Adipocyte (in vitro differentiated cells): Measurements from ENCODE around the gene TDRD7.

Experiments used
- DNase-seq: peaks from one replicate; pipeline ENCODE4 v3.0.0-alpha.2; 2015; ENCODE audit warnings: low read depth
- H3K27me3 ChIP-seq: replicated peaks from 2 replicates; pipeline ENCODE4 v1.7.0; 2013; ENCODE audit warnings: mild to moderate bottlenecking, low read length, moderate library complexity; ENCODE audit not compliant: control insufficient read depth, insufficient read depth
- H3K36me3 ChIP-seq: 2 replicates; pipeline ENCODE4 v1.7.0; 2013; ENCODE audit warnings: low read length, mild to moderate bottlenecking, moderate library complexity; ENCODE audit not compliant: control insufficient read depth, insufficient read depth, severe bottlenecking
- H3K4me1 ChIP-seq: 2 replicates; pipeline ENCODE4 v1.7.0; 2013; ENCODE audit warnings: mild to moderate bottlenecking, low read length, moderate library complexity; ENCODE audit not compliant: control insufficient read depth, insufficient read depth
- H3K4me3 ChIP-seq: 2 replicates; pipeline ENCODE4 v1.7.0; 2013; ENCODE audit warnings: mild to moderate bottlenecking, low read length, moderate library complexity
- H3K9ac ChIP-seq: 2 replicates; pipeline ENCODE4 v1.7.0; 2013; ENCODE audit warnings: mild to moderate bottlenecking, low read length, moderate library complexity
- H3K9me3 ChIP-seq: 2 replicates; pipeline ENCODE4 v1.7.0; 2013; ENCODE audit warnings: mild to moderate bottlenecking, low read length, moderate library complexity; ENCODE audit not compliant: control insufficient read depth

Gene TDRD7

GRCh38 chr9:97524424-97524823 lies 112.5 kb downstream of the TDRD7 start:
- H3K4me3 ChIP-seq, result no peak overlapping the region
- no peak for DNase-seq
- H3K9me3 ChIP-seq, result no peaks in the 10 kb centered on the region
- no peaks in the 10 kb centered on the region for H3K4me1 ChIP-seq
- H3K27me3 ChIP-seq, result no peaks in the 10 kb centered on the region
- H3K9ac ChIP-seq, result no peak overlapping the region
- H3K36me3 ChIP-seq, result no peaks in the 10 kb centered on the region

GRCh38 chr9:97525451-97525850 lies 113.6 kb downstream of the TDRD7 start:
- Histone ChIP-seq H3K9me3 (no peaks in the 10 kb centered on the region), H3K27me3 (no peaks in the 10 kb centered on the region), H3K9ac (no peak overlapping the region), H3K4me1 (peaks cover 3% of the 10 kb centered on the region), H3K36me3 (no peaks in the 10 kb centered on the region), H3K4me3 (no peak overlapping the region)
- DNase-seq, result peak; percentile 96

- no peaks in the 10 kb centered on the region for H3K27me3 ChIP-seq
- H3K4me3 ChIP-seq, result no peak overlapping the region
- H3K4me1 ChIP-seq, result peaks cover 3% of the 10 kb centered on the region
- H3K9ac ChIP-seq, result no peak overlapping the region
- no peaks in the 10 kb centered on the region for H3K9me3 ChIP-seq
- no peak for DNase-seq
- H3K36me3 ChIP-seq, result no peaks in the 10 kb centered on the region
Measured at GRCh38 chr9:97526895-97527575, 115.1 kb downstream of the TDRD7 start.

- no peaks in the 10 kb centered on the region for H3K36me3 ChIP-seq
- H3K9me3 ChIP-seq, result no peaks in the 10 kb centered on the region
- no peak for DNase-seq
- no peak overlapping the region for H3K9ac ChIP-seq
- no peak overlapping the region for H3K4me3 ChIP-seq
- H3K27me3 ChIP-seq, result no peaks in the 10 kb centered on the region
- H3K4me1 ChIP-seq, result peaks cover 3% of the 10 kb centered on the region
Measured at GRCh38 chr9:97527626-97528528, 116.0 kb downstream of the TDRD7 start.

GRCh38 chr9:97528529-97529230 lies 116.8 kb downstream of the TDRD7 start:
- Histone ChIP-seq H3K4me1 (peaks cover 3% of the 10 kb centered on the region), H3K27me3 (no peaks in the 10 kb centered on the region), H3K36me3 (no peaks in the 10 kb centered on the region), H3K4me3 (no peak overlapping the region), H3K9me3 (peaks cover 3% of the 10 kb centered on the region), H3K9ac (no peak overlapping the region)
- peak; percentile 7 for DNase-seq

- Histone ChIP-seq H3K36me3 (no peaks in the 10 kb centered on the region), H3K9ac (no peak overlapping the region)
Measured at GRCh38 chr9:97529363-97530076, 117.6 kb downstream of the TDRD7 start.

GRCh38 chr9:97531888-97532376 lies 120.0 kb downstream of the TDRD7 start:
- no peak overlapping the region for H3K9ac ChIP-seq
- DNase-seq, result no peak
- no peak overlapping the region for H3K4me3 ChIP-seq
- no peaks in the 10 kb centered on the region for H3K36me3 ChIP-seq
- H3K27me3 ChIP-seq, result peaks cover 14% of the 10 kb centered on the region
- peaks cover 15% of the 10 kb centered on the region for H3K9me3 ChIP-seq
- peaks cover 3% of the 10 kb centered on the region for H3K4me1 ChIP-seq

More at GRCh38 chr9:97529363-97530076, 117.6 kb downstream of the TDRD7 start:
- DNase-seq, result peak; percentile 4
- H3K4me1 ChIP-seq, result peaks cover 3% of the 10 kb centered on the region
- no peak overlapping the region for H3K4me3 ChIP-seq
- peaks cover 11% of the 10 kb centered on the region for H3K9me3 ChIP-seq
- no peaks in the 10 kb centered on the region for H3K27me3 ChIP-seq

- Histone ChIP-seq H3K4me1 (peaks cover 3% of the 10 kb centered on the region), H3K9ac (no peak overlapping the region), H3K36me3 (no peaks in the 10 kb centered on the region), H3K9me3 (peaks cover 15% of the 10 kb centered on the region), H3K27me3 (peaks cover 14% of the 10 kb centered on the region), H3K4me3 (no peak overlapping the region)
- DNase-seq, result no peak
Measured at GRCh38 chr9:97534185-97534584, 122.3 kb downstream of the TDRD7 start.

GRCh38 chr9:97534961-97535594 lies 123.2 kb downstream of the TDRD7 start:
- Histone ChIP-seq H3K36me3 (no peaks in the 10 kb centered on the region), H3K9me3 (peaks cover 15% of the 10 kb centered on the region), H3K4me1 (no peaks in the 10 kb centered on the region), H3K27me3 (peaks cover 14% of the 10 kb centered on the region), H3K4me3 (no peak overlapping the region), H3K9ac (no peak overlapping the region)
- no peak for DNase-seq

GRCh38 chr9:97535771-97536170 lies 123.9 kb downstream of the TDRD7 start:
- peaks cover 17% of the 10 kb centered on the region for H3K9me3 ChIP-seq
- no peaks in the 10 kb centered on the region for H3K36me3 ChIP-seq
- H3K9ac ChIP-seq, result no peak overlapping the region
- H3K4me1 ChIP-seq, result no peaks in the 10 kb centered on the region
- no peak overlapping the region for H3K4me3 ChIP-seq
- H3K27me3 ChIP-seq, result peaks cover 14% of the 10 kb centered on the region
- DNase-seq, result no peak
